Mammary epithelial cell (primary cell): ENCODE measurements around the gene PKP3.

Experiments
- EZH2 ChIP-seq: IDR thresholded peaks from 2 replicates; pipeline ENCODE4 v1.6.1; 2012; ENCODE audit warnings: low read length, inconsistent platforms, borderline replicate concordance
- TF ChIP-seq, protein P1 (sequence below), 2 donors: IDR thresholded peaks in 1 of 2; conservative IDR thresholded peaks in 1 of 2; 2 replicates each; pipeline ENCODE4 v1.5.1; 2011 to 2012; ENCODE audit warnings: inconsistent platforms in 2 of 2, low read length in 2 of 2, mild to moderate bottlenecking in 2 of 2, control low read depth in 1 of 2, low read depth in 1 of 2; ENCODE audit not compliant: insufficient read depth in 1 of 2; ENCODE audit errors: extremely low read depth in 1 of 2

DNA sequence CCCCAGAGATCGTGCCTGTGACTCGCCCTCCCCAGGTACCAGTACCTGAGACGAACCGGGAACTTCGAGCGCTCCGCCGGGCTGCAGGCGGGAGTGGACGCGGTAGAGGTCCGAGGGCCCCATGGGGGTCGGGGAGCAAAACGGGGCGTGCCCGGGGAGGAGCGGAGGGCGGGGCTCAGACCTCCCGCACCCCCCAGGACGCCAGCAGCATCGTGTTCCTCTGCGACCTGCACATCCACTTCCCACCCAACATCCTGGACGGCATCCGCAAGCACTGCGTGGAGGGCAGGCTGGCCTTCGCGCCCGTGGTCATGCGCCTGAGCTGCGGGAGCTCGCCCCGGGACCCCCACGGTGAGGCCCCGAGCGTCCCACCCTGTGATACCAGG, 13.9 kb upstream of the PKP3 start:
- TF ChIP-seq, protein P1, sequence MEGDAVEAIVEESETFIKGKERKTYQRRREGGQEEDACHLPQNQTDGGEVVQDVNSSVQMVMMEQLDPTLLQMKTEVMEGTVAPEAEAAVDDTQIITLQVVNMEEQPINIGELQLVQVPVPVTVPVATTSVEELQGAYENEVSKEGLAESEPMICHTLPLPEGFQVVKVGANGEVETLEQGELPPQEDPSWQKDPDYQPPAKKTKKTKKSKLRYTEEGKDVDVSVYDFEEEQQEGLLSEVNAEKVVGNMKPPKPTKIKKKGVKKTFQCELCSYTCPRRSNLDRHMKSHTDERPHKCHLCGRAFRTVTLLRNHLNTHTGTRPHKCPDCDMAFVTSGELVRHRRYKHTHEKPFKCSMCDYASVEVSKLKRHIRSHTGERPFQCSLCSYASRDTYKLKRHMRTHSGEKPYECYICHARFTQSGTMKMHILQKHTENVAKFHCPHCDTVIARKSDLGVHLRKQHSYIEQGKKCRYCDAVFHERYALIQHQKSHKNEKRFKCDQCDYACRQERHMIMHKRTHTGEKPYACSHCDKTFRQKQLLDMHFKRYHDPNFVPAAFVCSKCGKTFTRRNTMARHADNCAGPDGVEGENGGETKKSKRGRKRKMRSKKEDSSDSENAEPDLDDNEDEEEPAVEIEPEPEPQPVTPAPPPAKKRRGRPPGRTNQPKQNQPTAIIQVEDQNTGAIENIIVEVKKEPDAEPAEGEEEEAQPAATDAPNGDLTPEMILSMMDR (conservative IDR thresholded peaks at IDR 0.05 in 1 of 2, IDR thresholded peaks at IDR 0.05 in 1 of 2; ENCODE audit: extremely low read depth in 1 of 2, insufficient read depth in 1 of 2, low read depth in 1 of 2, low read length in 2 of 2), result no peak
- TF ChIP-seq EZH2, result no peak
